Fibroblast of the aortic adventitia (primary cell): ENCODE data around the gene FMNL1. TPM values are rescaled to one million over a fixed set of nuclear protein-coding genes. Genes with fewer than 3 reads are reported as not detected.

ENCODE experiments used
- DNase-seq: peaks from one replicate; pipeline ENCODE4 v3.0.0-alpha.2; 2010; ENCODE audit warnings: low read depth
- H3K4me3 ChIP-seq: 2 replicates; pipeline ENCODE4 v1.5.1; 2011; ENCODE audit warnings: low read depth, mild to moderate bottlenecking, control low read depth, low read length, moderate library complexity
- CTCF ChIP-seq: IDR thresholded peaks from 2 replicates; pipeline ENCODE4 v1.5.1; 2011; ENCODE audit warnings: mild to moderate bottlenecking, low read length, control low read depth, inconsistent platforms; ENCODE audit not compliant: insufficient read depth
- total RNA-seq: library from RNA; depleted of rRNA; stranded (reverse); fragments of >200 nt; gene quantifications from 2 replicates; pipeline ENCODE4 v1.2.3, GENCODE V29; 2012; ENCODE audit warnings: low replicate concordance

FMNL1 gene
- total RNA-seq: 0.81 and 0.90 TPM in 2 replicates

- peak within 1 kb of the TSS; percentile 61 for H3K4me3 ChIP-seq
- no peak for DNase-seq
- TF ChIP-seq CTCF: no peak
These were observed at the start of gene FMNL1 for GRCh38 chr17:45221081-45222013. TSS of gene FMNL1 (plus strand) at chr17:45221885. CDS start at chr17:45222125, 240 bp downstream.

- H3K4me3 ChIP-seq: peak overlapping the region; percentile 55
- no peak for DNase-seq
- no peak for TF ChIP-seq CTCF
These were observed 49.5 kb upstream of the FMNL1 start for GRCh38 chr17:45172232-45172540.

- H3K4me3 ChIP-seq: peak overlapping the region; percentile 55
- no peak for TF ChIP-seq CTCF
- peak; percentile 49 for DNase-seq
These were observed 49.0 kb upstream of the FMNL1 start for GRCh38 chr17:45172541-45173286.

- no peak overlapping the region for H3K4me3 ChIP-seq
- TF ChIP-seq CTCF: no peak
- DNase-seq: no peak
These were observed 45.9 kb upstream of the FMNL1 start for GRCh38 chr17:45175759-45176115.

- TF ChIP-seq CTCF: no peak
- no peak for DNase-seq
These were observed 44.1 kb upstream of the FMNL1 start for GRCh38 chr17:45177563-45177962.

GRCh38 chr17:45184144-45184543 lies 37.5 kb upstream of the FMNL1 start:
- no peak for TF ChIP-seq CTCF
- no peak for DNase-seq

More at GRCh38 chr17:45177563-45177962, 44.1 kb upstream of the FMNL1 start:
- no peak overlapping the region for H3K4me3 ChIP-seq

More at GRCh38 chr17:45184144-45184543, 37.5 kb upstream of the FMNL1 start:
- no peak overlapping the region for H3K4me3 ChIP-seq
